Suprapubic skin (tissue), 4 donors: Measurements from ENCODE around the gene NGFR. TPM values are rescaled to one million over a fixed set of nuclear protein-coding genes. Genes with fewer than 3 reads are reported as not detected.

Experiments used
- DNase-seq, 2 donors: peaks; one replicate each; pipeline ENCODE4 v3.0.0-alpha.2; 2019; ENCODE audit warnings: low spot score in 2 of 2
- H3K27ac ChIP-seq: fragments of 200-600 bp; sonication (generic); one replicate; pipeline ENCODE4 v1.5.1; 2019
- H3K27me3 ChIP-seq: fragments of 200-600 bp; sonication (generic); one replicate; pipeline ENCODE4 v1.5.1; 2019
- H3K36me3 ChIP-seq: fragments of 200-600 bp; sonication (generic); one replicate; pipeline ENCODE4 v1.5.1; 2019
- H3K4me1 ChIP-seq: fragments of 200-600 bp; sonication (generic); one replicate; pipeline ENCODE4 v1.5.1; 2019
- H3K4me3 ChIP-seq: fragments of 200-600 bp; sonication (generic); one replicate; pipeline ENCODE4 v1.5.1; 2019; ENCODE audit warnings: mild to moderate bottlenecking
- H3K9me3 ChIP-seq: fragments of 200-600 bp; sonication (generic); one replicate; pipeline ENCODE4 v1.5.1; 2019
- EP300 ChIP-seq: sonication (generic); formaldehyde crosslinking; IDR thresholded peaks from one replicate; pipeline ENCODE4 v1.6.1; 2017; ENCODE audit warnings: antibody characterized with exemption
- POLR2A ChIP-seq, 2 donors: fragments of 450-650 bp; IDR thresholded peaks; one replicate each; pipeline ENCODE4 v1.6.1; 2017; ENCODE audit warnings: antibody characterized with exemption in 2 of 2, mild to moderate bottlenecking in 2 of 2, moderate library complexity in 2 of 2
- POLR2AphosphoS5 ChIP-seq, 3 donors: sonication (generic); formaldehyde crosslinking; IDR thresholded peaks; one replicate each; pipeline ENCODE4 v1.6.1; 2017; ENCODE audit warnings: antibody characterized with exemption in 3 of 3
- WGBS: methylation state at CpG from one replicate; pipeline ENCODE4 v1.1.5; 2018; 5-methylcytosine and 5-hydroxymethylcytosine counted together
- total RNA-seq, 4 donors: library from RNA; depleted of rRNA; stranded (reverse); fragments of >200 nt; gene quantifications; one replicate each; pipeline ENCODE4 v1.1.0, GENCODE V29; 2016
- TF ChIP-seq, protein P1 (sequence below), 2 donors: fragments of 200-600 bp in 1 of 2; fragments of 450-650 bp in 1 of 2; sonication (generic) in 1 of 2; IDR thresholded peaks; one replicate each; pipeline ENCODE4 v1.5.1; 2016 to 2019; ENCODE audit warnings: antibody characterized with exemption in 2 of 2, mild to moderate bottlenecking in 1 of 2, moderate library complexity in 1 of 2

Gene NGFR
- total RNA-seq, 4 donors from 2014 or later: 18.1 to 26.8 (median 22.0) TPM

DNA sequence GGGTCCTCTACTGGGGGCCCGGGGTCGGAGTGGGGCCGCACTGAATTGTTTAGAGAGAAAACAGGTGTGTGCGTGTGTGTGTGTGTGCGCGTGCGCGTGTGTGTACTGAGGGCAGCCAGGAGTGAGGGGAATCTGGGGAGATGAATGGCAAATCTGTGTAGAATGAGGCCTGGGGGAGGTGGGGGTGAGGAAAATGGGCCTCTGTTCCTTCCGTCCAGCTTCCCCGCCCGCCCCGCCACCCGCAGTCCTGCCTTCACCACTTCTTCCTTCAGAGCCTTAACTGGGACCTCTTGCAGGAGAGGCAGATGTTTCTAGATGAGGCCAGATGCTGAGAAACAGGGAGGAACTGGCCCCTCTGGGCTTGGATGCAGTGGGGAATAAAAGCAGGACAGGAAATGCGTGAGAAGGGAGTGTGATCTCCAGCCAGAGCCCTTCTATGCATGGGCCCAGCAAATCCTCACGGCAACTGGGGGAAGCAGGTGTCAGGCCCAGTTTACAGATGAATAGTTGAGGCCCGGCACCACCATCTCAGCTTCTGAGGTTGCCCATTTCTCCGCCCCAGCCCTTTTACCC is 29.7 kb upstream of the NGFR start:
- 70% methylated on average over 17 of the region's 17 CpGs for WGBS
- TF ChIP-seq POLR2A (IDR thresholded peaks at IDR 0.05) (no peak), EP300 (no peak), POLR2AphosphoS5 (IDR thresholded peaks at IDR 0.05) (no peak)
- TF ChIP-seq, protein P1, sequence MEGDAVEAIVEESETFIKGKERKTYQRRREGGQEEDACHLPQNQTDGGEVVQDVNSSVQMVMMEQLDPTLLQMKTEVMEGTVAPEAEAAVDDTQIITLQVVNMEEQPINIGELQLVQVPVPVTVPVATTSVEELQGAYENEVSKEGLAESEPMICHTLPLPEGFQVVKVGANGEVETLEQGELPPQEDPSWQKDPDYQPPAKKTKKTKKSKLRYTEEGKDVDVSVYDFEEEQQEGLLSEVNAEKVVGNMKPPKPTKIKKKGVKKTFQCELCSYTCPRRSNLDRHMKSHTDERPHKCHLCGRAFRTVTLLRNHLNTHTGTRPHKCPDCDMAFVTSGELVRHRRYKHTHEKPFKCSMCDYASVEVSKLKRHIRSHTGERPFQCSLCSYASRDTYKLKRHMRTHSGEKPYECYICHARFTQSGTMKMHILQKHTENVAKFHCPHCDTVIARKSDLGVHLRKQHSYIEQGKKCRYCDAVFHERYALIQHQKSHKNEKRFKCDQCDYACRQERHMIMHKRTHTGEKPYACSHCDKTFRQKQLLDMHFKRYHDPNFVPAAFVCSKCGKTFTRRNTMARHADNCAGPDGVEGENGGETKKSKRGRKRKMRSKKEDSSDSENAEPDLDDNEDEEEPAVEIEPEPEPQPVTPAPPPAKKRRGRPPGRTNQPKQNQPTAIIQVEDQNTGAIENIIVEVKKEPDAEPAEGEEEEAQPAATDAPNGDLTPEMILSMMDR (IDR thresholded peaks at IDR 0.05): no peak
- no peaks in the 10 kb centered on the region for H3K36me3 ChIP-seq
- H3K9me3 ChIP-seq: no peaks in the 10 kb centered on the region
- no peak overlapping the region for H3K27ac ChIP-seq
- H3K4me1 ChIP-seq: peaks cover 5% of the 10 kb centered on the region
- no peak for DNase-seq
- no peak overlapping the region for H3K4me3 ChIP-seq
- H3K27me3 ChIP-seq: peaks cover 39% of the 10 kb centered on the region

DNA sequence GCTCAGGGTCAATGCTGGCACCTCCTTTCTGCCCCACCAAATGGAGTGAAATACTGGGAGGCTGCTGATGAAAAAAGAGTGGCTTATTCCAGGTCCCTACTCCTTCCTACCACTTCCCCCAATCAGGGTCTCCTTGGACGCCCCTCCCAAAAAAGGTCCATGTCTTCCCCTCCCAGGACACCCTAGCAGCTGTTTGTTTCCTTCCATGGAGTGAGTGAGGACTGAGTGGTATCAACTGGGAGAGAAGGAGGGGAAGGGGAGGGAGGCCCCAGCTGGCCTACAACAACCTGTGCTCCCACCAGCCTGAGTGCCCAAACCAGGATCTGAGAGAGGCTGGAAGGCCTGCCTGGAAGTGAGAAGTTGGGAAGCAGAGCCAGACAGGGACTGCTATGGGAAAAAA is 28.7 kb upstream of the NGFR start:
- 90% methylated on average over 1 of the region's 1 CpG for WGBS
- TF ChIP-seq POLR2A (IDR thresholded peaks at IDR 0.05) (no peak), POLR2AphosphoS5 (IDR thresholded peaks at IDR 0.05) (no peak), EP300 (no peak)
- TF ChIP-seq, protein P1 (IDR thresholded peaks at IDR 0.05): no peak
- Histone ChIP-seq H3K9me3 (no peaks in the 10 kb centered on the region), H3K4me1 (peaks cover 15% of the 10 kb centered on the region), H3K27me3 (peaks cover 40% of the 10 kb centered on the region), H3K27ac (no peak overlapping the region), H3K36me3 (no peaks in the 10 kb centered on the region), H3K4me3 (no peak overlapping the region)
- no peak for DNase-seq

DNA sequence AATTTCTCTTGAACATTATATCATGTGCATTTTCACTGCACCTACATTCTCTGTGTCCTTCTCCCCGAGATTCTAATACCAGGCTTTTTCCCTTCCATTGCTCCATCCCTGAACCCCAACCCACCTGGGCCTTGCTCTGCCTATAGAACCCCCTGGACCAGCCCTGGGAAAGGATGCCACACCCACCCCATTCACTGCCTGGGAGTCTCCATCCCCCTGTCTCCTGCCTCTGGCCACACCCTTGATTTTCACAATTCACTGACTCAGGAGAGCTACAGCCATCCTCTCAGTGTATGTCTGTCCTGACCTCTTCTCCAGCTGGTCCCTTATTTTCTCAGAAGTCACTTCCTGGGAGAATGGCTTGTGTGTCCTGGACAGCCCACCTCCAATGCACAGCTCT is 27.9 kb upstream of the NGFR start:
- H3K9me3 ChIP-seq: no peaks in the 10 kb centered on the region
- TF ChIP-seq EP300 (no peak), POLR2A (IDR thresholded peaks at IDR 0.05) (no peak), POLR2AphosphoS5 (IDR thresholded peaks at IDR 0.05) (no peak)
- TF ChIP-seq, protein P1 (IDR thresholded peaks at IDR 0.05): no peak
- H3K4me1 ChIP-seq: peaks cover 17% of the 10 kb centered on the region
- no peak for DNase-seq
- no peaks in the 10 kb centered on the region for H3K36me3 ChIP-seq
- no peak overlapping the region for H3K4me3 ChIP-seq
- WGBS: 89% methylated on average over 1 of the region's 1 CpG
- peaks cover 41% of the 10 kb centered on the region for H3K27me3 ChIP-seq
- no peak overlapping the region for H3K27ac ChIP-seq

DNA sequence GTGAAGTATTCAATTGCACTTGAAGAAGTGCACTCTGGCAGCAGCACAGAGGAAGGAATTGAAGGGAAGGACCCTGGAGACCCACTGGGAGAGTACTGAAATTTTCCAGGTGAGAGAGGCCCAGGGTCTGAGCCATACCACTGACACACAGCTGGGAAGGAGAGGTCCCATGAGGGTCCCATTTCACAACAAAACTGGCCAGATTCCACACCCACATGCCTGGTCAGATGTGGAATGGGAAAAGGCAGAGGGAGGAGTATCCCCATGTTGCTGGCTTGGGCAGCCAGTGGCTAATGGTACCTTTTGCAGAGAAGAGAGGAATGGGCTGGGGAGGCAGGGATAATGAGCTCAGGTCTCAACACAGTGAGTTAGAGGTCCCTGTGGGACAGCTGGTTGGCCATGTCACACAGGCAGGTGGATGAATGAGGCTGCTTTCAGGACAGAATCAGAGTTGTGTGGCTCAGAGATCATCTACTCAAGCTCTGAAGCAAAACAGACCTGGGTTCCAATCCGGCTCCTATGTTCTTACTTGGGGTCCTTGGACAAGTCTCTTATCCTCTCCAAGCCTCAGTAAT is 26.2 kb upstream of the NGFR start:
- peaks cover 17% of the 10 kb centered on the region for H3K4me1 ChIP-seq

More for the DNA sequence above, 26.2 kb upstream of the NGFR start:
- no peak for DNase-seq
- Histone ChIP-seq H3K4me3 (no peak overlapping the region), H3K36me3 (no peaks in the 10 kb centered on the region), H3K9me3 (no peaks in the 10 kb centered on the region), H3K27ac (no peak overlapping the region), H3K27me3 (peaks cover 43% of the 10 kb centered on the region)
- 83% methylated on average over 1 of the region's 1 CpG for WGBS
- no peak for TF ChIP-seq POLR2A (IDR thresholded peaks at IDR 0.05)
- no peak for TF ChIP-seq EP300
- TF ChIP-seq POLR2AphosphoS5 (IDR thresholded peaks at IDR 0.05): no peak
- TF ChIP-seq, protein P1 (IDR thresholded peaks at IDR 0.05): no peak
